Measurements from ENCODE around the gene MTA3. TPM values are rescaled to one million over a fixed set of nuclear protein-coding genes. Genes with fewer than 3 reads are reported as not detected.

Gene MTA3
- total RNA-seq, 1 donor from 2014 or later: 25.8 TPM

DNA sequence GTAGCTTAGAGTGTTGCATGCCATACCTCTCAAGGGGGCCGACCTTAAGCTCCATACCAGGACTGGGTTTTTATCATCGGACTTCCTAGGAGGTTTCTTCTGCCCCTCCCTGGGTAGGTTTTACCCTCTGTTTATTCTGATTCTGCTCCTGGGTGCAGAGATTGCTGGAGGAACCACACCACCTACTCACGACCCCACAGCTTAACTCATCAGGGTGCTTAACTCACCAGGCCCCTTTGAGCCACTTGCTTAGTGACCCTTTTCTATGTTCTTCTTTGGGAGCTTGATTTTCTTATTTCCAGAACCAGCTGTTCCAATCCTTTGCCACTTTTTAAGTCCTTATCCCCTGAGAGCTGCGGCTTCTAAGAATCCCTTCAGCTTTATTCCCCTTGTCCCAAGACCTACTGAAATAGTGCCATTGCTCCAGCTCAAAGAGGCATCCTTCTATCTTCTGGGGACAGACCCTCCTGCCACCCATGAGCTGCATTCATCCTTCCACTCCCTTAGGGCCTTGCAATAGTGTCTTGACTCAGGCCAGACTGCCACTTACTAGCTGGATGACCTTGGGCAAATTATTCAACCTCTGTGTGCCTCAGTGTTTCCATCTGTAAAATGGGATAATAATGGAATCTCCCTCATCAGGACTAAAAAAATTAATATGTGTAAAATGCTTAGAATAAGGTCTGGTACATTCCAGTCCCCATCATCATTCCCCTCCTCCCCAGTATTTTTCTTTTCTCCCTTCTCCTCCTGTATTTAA lies 189.7 kb downstream of the MTA3 start:
- no peaks in the 10 kb centered on the region for H3K36me3 ChIP-seq (ENCODE audit: control insufficient read depth, insufficient read depth, low read length)
- no peaks in the 10 kb centered on the region for H3K27me3 ChIP-seq (ENCODE audit: control insufficient read depth, insufficient read depth, low read length)
- no peak for DNase-seq (ENCODE audit: low read depth)
- no peak overlapping the region for H3K4me3 ChIP-seq (ENCODE audit: low read depth, low read length)
- TF ChIP-seq, protein P1, sequence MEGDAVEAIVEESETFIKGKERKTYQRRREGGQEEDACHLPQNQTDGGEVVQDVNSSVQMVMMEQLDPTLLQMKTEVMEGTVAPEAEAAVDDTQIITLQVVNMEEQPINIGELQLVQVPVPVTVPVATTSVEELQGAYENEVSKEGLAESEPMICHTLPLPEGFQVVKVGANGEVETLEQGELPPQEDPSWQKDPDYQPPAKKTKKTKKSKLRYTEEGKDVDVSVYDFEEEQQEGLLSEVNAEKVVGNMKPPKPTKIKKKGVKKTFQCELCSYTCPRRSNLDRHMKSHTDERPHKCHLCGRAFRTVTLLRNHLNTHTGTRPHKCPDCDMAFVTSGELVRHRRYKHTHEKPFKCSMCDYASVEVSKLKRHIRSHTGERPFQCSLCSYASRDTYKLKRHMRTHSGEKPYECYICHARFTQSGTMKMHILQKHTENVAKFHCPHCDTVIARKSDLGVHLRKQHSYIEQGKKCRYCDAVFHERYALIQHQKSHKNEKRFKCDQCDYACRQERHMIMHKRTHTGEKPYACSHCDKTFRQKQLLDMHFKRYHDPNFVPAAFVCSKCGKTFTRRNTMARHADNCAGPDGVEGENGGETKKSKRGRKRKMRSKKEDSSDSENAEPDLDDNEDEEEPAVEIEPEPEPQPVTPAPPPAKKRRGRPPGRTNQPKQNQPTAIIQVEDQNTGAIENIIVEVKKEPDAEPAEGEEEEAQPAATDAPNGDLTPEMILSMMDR (IDR thresholded peaks at IDR 0.05; ENCODE audit: insufficient read depth, low read length, poor library complexity, severe bottlenecking): no peak

DNA sequence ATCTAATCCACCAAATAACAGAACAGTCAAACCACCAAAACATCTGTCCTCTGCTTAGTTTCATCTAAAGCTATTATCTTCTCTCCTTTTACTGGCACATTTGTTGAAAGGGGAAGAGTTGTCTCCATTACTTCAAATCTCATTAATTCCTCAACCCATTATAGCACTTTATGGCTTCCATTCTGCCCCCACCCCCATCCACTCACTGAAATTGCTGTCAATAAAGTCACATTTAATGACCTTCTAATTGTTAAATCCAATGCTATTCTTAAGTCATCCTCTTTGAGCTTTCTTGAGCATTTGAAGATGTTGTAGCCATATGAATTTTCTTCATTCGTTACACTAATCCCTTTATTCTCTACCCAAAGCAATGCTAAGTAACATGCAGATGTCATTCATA lies 190.3 kb downstream of the MTA3 start:
- H3K4me3 ChIP-seq (ENCODE audit: low read depth, low read length): no peak overlapping the region
- TF ChIP-seq, protein P1 (IDR thresholded peaks at IDR 0.05; ENCODE audit: insufficient read depth, low read length, poor library complexity, severe bottlenecking): no peak
- no peaks in the 10 kb centered on the region for H3K36me3 ChIP-seq (ENCODE audit: control insufficient read depth, insufficient read depth, low read length)
- no peaks in the 10 kb centered on the region for H3K27me3 ChIP-seq (ENCODE audit: control insufficient read depth, insufficient read depth, low read length)
- no peak for DNase-seq (ENCODE audit: low read depth)

DNA sequence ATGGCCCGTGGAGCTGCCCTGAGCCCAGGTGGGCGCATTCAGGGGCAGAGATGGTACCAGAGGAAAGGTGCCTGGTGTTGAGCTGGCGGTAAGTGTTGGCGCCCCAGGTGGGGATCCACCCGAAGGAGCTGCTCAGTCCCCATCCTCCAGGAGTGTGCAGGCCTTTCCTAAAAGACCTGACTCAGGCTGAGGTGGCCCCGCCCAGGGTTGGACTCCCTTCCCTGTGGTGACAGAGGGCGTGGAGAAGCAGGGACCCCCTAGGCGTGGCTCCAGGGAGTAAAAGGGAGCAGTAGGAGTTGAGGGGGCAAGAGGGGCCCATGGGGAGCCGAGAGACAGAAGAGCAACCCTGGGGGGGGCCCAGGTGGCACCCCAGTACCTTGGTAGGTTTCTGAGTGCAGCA lies 193.1 kb downstream of the MTA3 start:
- TF ChIP-seq, protein P1 (IDR thresholded peaks at IDR 0.05; ENCODE audit: insufficient read depth, low read length, poor library complexity, severe bottlenecking): no peak
- Histone ChIP-seq H3K4me3 (ENCODE audit: low read depth, low read length) (no peak overlapping the region), H3K27me3 (ENCODE audit: control insufficient read depth, insufficient read depth, low read length) (no peaks in the 10 kb centered on the region), H3K36me3 (ENCODE audit: control insufficient read depth, insufficient read depth, low read length) (no peaks in the 10 kb centered on the region)
- no peak for DNase-seq (ENCODE audit: low read depth)

DNA sequence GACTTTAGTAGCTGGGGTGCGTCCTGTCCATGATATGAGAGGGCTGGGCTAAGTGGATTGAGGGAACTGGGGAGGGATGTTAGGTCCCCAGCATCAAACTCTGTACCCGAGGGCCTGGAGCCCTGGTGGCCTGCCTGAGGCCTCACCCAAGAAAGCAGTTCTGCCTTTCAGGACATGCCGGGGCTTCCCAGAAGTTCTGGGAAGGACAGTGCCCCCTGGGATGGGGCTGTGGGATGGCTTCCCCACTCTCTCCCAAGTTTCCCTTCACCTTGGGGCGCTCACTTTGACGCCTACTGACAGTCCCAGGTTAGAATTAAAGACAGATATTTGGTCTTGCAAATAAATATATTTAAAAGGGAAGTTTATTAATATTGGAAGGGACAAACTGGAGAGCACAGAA lies 193.7 kb downstream of the MTA3 start:
- no peaks in the 10 kb centered on the region for H3K27me3 ChIP-seq (ENCODE audit: control insufficient read depth, insufficient read depth, low read length)
- TF ChIP-seq, protein P1 (IDR thresholded peaks at IDR 0.05; ENCODE audit: insufficient read depth, low read length, poor library complexity, severe bottlenecking): no peak
- DNase-seq (ENCODE audit: low read depth): no peak
- H3K36me3 ChIP-seq (ENCODE audit: control insufficient read depth, insufficient read depth, low read length): no peaks in the 10 kb centered on the region
- H3K4me3 ChIP-seq (ENCODE audit: low read depth, low read length): no peak overlapping the region

DNA sequence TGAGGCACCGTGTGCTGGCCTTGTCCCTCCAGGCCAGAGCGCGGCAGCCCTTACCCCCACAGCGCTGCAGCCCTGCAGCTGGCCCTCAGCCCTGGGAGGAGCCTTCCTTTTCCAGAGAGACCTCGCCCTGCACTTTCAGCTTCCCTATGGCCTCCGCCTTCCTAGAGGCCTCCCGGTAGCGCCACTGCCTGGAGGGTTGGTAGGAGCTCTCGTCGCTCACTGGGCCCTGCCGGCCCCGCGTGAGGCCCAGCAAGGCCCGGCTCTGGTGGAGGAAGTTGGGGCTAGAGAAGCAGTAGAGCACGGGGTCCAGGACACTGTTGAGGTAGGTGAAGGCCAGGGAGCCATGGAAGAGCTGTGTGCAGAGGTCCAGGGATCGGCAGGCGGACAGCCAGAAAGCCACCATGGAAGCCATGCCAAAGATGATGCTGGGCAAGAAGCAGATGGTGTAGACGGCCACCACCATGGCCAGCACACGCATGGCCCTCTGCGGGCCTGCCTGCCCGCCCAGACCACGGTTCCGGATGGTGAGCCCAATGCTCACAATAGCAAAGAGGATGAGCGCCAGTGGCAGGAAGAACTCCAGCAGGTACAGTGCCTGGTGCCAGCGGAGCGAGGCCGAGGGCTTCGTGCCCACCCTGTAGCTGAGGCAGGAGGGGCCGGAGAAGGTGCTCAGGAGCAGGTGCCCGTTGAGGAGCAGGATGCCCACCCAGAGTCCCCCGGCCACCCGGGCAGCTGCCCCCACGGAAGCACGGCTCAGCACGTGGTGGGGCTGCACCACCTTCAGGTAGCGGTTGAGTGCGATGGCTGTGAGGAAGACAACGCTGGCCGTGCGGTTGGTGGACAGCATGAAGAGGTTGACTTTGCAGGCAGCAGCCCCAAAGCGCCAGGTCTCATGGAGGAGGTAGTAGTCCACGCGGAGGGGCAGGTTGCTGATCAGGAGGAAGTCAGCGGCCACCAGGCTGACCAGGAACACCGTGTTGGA lies 194.7 kb downstream of the MTA3 start:
- no peaks in the 10 kb centered on the region for H3K27me3 ChIP-seq (ENCODE audit: control insufficient read depth, insufficient read depth, low read length)
- DNase-seq (ENCODE audit: low read depth): no peak
- H3K36me3 ChIP-seq (ENCODE audit: control insufficient read depth, insufficient read depth, low read length): no peaks in the 10 kb centered on the region
- TF ChIP-seq, protein P1 (IDR thresholded peaks at IDR 0.05; ENCODE audit: insufficient read depth, low read length, poor library complexity, severe bottlenecking): no peak
- H3K4me3 ChIP-seq (ENCODE audit: low read depth, low read length): no peak overlapping the region

All from kidney epithelial cell (primary cell).